Hepatocyte (in vitro differentiated cells): ENCODE measurements around the gene PCBD1. TPM values are rescaled to one million over a fixed set of nuclear protein-coding genes. Genes with fewer than 3 reads are reported as not detected.

Experiments used
- DNase-seq: peaks from one replicate; pipeline ENCODE4 v3.0.0-alpha.2; 2016; ENCODE audit warnings: low spot score
- H2AFZ ChIP-seq: fragments of 200-600 bp; sonication (generic); 2 replicates; pipeline ENCODE4 v1.6.0; 2016; ENCODE audit warnings: antibody characterized with exemption, mild to moderate bottlenecking
- H3K27ac ChIP-seq: fragments of 200-600 bp; sonication (generic); 2 replicates; pipeline ENCODE4 v1.5.1; 2016; ENCODE audit warnings: mild to moderate bottlenecking
- H3K27me3 ChIP-seq: fragments of 200-600 bp; sonication (generic); 2 replicates; pipeline ENCODE4 v1.6.1; 2016
- H3K36me3 ChIP-seq: fragments of 200-600 bp; sonication (generic); replicated peaks from 2 replicates; pipeline ENCODE4 v1.5.1; 2016; ENCODE audit warnings: low read depth; ENCODE audit not compliant: insufficient read depth
- H3K4me1 ChIP-seq: fragments of 200-600 bp; sonication (generic); 2 replicates; pipeline ENCODE4 v1.5.1; 2016; ENCODE audit warnings: mild to moderate bottlenecking, moderate library complexity; ENCODE audit not compliant: insufficient read depth
- H3K4me2 ChIP-seq: fragments of 200-600 bp; sonication (generic); 2 replicates; pipeline ENCODE4 v1.6.0; 2016
- H3K4me3 ChIP-seq: fragments of 200-600 bp; sonication (generic); 2 replicates; pipeline ENCODE4 v1.5.1; 2016; ENCODE audit warnings: mild to moderate bottlenecking
- H3K79me2 ChIP-seq: fragments of 200-600 bp; sonication (generic); 2 replicates; pipeline ENCODE4 v1.6.0; 2017; ENCODE audit warnings: mild to moderate bottlenecking
- H3K9me2 ChIP-seq: fragments of 200-600 bp; sonication (generic); replicated peaks from 2 replicates; pipeline ENCODE4 v1.6.0; 2017; ENCODE audit warnings: mild to moderate bottlenecking; ENCODE audit not compliant: insufficient read depth
- H3K9me3 ChIP-seq: fragments of 200-600 bp; sonication (generic); 2 replicates; pipeline ENCODE4 v1.5.1; 2016; ENCODE audit warnings: low read depth, mild to moderate bottlenecking
- H4K20me1 ChIP-seq: fragments of 200-600 bp; sonication (generic); 2 replicates; pipeline ENCODE4 v1.6.0; 2016; ENCODE audit warnings: mild to moderate bottlenecking; ENCODE audit not compliant: insufficient read depth, poor library complexity, severe bottlenecking
- EZH2 ChIP-seq: fragments of 200-600 bp; sonication (generic); IDR thresholded peaks from 2 replicates; pipeline ENCODE4 v1.6.1; 2016; ENCODE audit warnings: antibody characterized with exemption, mild to moderate bottlenecking, borderline replicate concordance
- EZH2phosphoT487 ChIP-seq: fragments of 200-600 bp; sonication (generic); IDR thresholded peaks from one replicate; pipeline ENCODE4 v1.6.1; 2018; ENCODE audit warnings: antibody characterized with exemption, mild to moderate bottlenecking, low read depth, moderate library complexity; ENCODE audit not compliant: unreplicated experiment, severe bottlenecking
- WGBS: methylation state at CpG from one replicate; pipeline ENCODE4 v1.1.6; 2016; ENCODE audit warnings: low lambda C conversion rate; ENCODE audit errors: missing lambda C conversion rate; 5-methylcytosine and 5-hydroxymethylcytosine counted together
- polyA plus RNA-seq: library from polyadenylated mRNA; unstranded; fragments of >200 nt; fragmentation: Nextera tagmentation; extraction: Ambion mirVana; gene quantifications from 2 replicates; pipeline ENCODE4 v1.2.1, GENCODE V29; 2016
- total RNA-seq: library from RNA; depleted of rRNA; stranded (reverse); fragments of >200 nt; gene quantifications from 2 replicates; pipeline ENCODE4 v1.2.3, GENCODE V29; 2014
- TF ChIP-seq, protein P1 (sequence below): fragments of 200-600 bp; sonication (generic); IDR thresholded peaks from 2 replicates; pipeline ENCODE4 v1.5.1; 2016; ENCODE audit warnings: antibody characterized with exemption, mild to moderate bottlenecking; ENCODE audit not compliant: poor library complexity

Gene PCBD1
- 81.5 and 93.5 TPM in 2 replicates for total RNA-seq
- 107 and 122 TPM in 2 replicates for polyA plus RNA-seq

DNA sequence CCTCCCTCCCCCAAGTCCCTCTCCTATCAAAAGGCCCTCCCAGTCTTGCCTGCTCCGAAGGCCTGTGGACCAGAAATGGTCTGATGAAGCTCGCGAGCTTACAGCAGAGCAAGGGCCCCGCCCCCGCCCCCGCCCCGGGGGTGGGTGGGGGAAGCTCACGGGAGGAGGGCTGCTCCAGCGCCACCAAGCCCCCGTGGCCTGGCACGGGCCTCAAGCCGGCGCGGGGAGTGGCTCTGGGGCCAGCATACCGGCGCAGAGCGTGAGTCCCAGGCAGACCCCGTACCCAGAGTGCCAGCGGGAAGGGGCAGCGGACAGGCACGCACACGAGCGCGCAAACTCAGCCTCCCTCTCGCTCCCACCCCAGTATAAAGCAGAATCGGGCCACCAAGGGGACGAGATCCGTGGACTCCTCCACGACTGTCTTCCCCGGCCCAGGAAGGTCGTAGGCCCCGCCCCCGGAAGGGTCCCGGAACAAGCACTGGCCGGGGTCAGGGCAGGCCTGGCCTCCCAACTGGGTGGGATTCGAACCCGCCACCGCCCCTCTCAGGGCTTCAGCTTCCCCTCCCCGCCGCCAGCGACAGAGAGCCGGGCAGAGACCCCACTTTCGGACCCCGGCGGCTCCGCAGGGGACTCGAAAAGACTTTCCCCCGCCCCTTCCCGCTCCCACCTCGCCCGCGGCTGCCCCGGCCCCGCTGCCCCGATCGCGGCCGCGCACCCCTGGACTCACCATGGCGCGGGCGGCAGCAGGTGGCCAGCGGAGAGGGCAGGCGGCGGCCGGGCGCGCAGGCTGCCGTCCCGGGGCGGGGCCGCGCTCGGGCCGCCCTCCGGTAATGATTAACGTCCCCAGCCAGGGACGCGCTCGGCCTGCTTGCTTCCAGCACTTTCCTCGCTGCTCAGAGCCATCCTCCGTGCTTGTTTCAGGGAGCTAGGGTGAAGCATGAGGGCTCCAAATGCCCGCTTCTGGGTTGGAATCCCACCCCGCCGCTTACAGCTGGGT, at the start of gene PCBD1:
Gene PCBD1, minus strand, starts transcription at position 762 of the 997 bp plus-strand sequence. Its CDS starts 32 bp downstream, at position 730.
- Histone ChIP-seq H3K27ac (peak within 1 kb of the TSS; percentile 91), H3K9me3 (no peaks in the 10 kb centered on the region), H3K27me3 (no peaks in the 10 kb centered on the region), H4K20me1 (peaks cover 7% of the 10 kb centered on the region), H3K79me2 (peaks cover 14% of the 10 kb centered on the region), H3K9me2 (no peaks in the 10 kb centered on the region), H3K4me1 (peaks cover 31% of the 10 kb centered on the region), H2AFZ (peak within 1 kb of the TSS; percentile 67), H3K4me2 (peak within 1 kb of the TSS; percentile 94), H3K36me3 (no peaks in the 10 kb centered on the region), H3K4me3 (peak within 1 kb of the TSS; percentile 77)
- DNase-seq: peak; percentile 91
- TF ChIP-seq EZH2: no peak
- no peak for TF ChIP-seq EZH2phosphoT487
- TF ChIP-seq, protein P1, sequence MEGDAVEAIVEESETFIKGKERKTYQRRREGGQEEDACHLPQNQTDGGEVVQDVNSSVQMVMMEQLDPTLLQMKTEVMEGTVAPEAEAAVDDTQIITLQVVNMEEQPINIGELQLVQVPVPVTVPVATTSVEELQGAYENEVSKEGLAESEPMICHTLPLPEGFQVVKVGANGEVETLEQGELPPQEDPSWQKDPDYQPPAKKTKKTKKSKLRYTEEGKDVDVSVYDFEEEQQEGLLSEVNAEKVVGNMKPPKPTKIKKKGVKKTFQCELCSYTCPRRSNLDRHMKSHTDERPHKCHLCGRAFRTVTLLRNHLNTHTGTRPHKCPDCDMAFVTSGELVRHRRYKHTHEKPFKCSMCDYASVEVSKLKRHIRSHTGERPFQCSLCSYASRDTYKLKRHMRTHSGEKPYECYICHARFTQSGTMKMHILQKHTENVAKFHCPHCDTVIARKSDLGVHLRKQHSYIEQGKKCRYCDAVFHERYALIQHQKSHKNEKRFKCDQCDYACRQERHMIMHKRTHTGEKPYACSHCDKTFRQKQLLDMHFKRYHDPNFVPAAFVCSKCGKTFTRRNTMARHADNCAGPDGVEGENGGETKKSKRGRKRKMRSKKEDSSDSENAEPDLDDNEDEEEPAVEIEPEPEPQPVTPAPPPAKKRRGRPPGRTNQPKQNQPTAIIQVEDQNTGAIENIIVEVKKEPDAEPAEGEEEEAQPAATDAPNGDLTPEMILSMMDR: no peak
- WGBS: 2% methylated on average over 23 of the region's 85 CpGs

GRCh38 chr10:70937661-70938060, 49.3 kb upstream of the PCBD1 start:
- Histone ChIP-seq H3K27ac (no peak overlapping the region), H3K4me2 (no peak overlapping the region), H3K9me2 (no peaks in the 10 kb centered on the region), H3K79me2 (no peaks in the 10 kb centered on the region), H3K4me3 (no peak overlapping the region), H3K27me3 (peaks cover 5% of the 10 kb centered on the region), H3K36me3 (no peaks in the 10 kb centered on the region), H3K9me3 (no peaks in the 10 kb centered on the region), H4K20me1 (no peaks in the 10 kb centered on the region), H2AFZ (no peak overlapping the region), H3K4me1 (no peaks in the 10 kb centered on the region)
- no peak for DNase-seq
- WGBS: 85% methylated on average over 7 of the region's 7 CpGs
- TF ChIP-seq EZH2 (no peak), EZH2phosphoT487 (no peak)
- TF ChIP-seq, protein P1: no peak

DNA sequence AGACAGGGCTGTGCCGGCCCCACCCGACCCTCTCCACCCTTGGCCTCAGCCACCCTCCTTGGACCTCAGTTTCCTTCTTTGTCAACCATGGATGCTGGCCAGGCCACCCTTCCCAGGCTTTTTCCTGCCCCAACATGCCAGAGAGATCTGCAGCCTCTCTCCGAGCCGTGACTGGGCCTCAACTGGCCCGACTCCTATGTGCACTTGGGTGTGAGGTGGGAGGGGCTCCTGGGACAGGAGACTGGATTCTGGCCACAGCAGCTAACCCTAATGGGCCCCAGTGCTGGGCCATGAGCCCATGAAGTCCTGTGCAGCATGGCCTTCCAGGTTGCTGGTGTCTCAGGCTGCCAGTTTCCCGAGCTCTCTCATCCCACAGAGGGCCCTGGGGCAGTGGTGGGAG, 47.7 kb upstream of the PCBD1 start:
- Histone ChIP-seq H3K4me2 (no peak overlapping the region), H3K79me2 (no peaks in the 10 kb centered on the region), H3K36me3 (no peaks in the 10 kb centered on the region), H3K27ac (no peak overlapping the region), H2AFZ (no peak overlapping the region), H3K9me2 (no peaks in the 10 kb centered on the region), H4K20me1 (no peaks in the 10 kb centered on the region), H3K4me1 (no peaks in the 10 kb centered on the region), H3K9me3 (no peaks in the 10 kb centered on the region), H3K27me3 (peaks cover 5% of the 10 kb centered on the region), H3K4me3 (no peak overlapping the region)
- TF ChIP-seq, protein P1: no peak
- no peak for DNase-seq
- 92% methylated on average over 6 of the region's 6 CpGs for WGBS
